DMS53 (cell line): ENCODE measurements around the gene TTC34.
A peak's percentile ranks its signal among the peaks of the same experiment; 100 is the strongest.

Experiments
- DNase-seq: peaks from one replicate; lab custom pipeline; 2025; lab: John Stamatoyannopoulos, UW

Gene TTC34

DNA sequence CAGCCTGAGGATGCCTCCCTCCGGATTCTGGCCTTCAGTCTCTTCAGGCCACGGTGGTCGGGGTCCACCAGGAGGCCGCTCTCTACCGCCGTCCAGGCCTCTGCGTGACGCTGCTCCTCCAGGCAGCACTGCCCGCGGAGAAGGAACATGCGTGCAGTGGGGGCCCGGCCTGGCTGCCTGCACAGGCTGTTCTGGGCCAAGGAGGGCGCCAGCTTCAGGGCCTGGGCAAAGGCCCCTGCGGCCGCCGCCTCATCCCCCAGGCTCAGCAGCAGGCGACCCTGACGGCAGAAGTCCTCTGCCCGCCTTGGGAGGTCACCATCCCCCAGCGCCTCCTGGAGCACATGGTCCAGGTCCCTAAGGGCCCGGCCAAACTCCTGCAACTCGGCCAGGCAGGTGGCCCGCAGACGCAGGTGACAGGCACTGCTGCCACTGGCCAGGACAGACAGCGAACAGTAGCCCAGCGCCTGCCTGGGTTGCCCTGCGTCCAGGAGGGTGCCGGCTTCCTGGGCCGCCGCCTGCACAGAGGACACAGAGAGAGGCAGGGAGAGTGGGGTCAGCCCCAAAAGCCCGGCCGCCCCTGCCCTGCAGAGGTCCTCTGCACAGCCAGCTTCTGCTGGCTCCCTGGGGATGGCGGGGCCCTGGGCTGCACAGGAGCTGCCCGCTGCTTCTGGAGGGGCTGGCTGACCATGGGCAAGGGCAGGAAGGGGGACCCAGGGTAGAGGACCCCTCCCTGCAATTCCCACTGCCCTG, 159.9 kb downstream of the TTC34 start:
- no peak for DNase-seq

GRCh38 chr1:2640626-2641025, 160.9 kb downstream of the TTC34 start:
- DNase-seq, result no peak

- no peak for DNase-seq
Measured at GRCh38 chr1:2639607-2640521, 161.6 kb downstream of the TTC34 start.

- DNase-seq, result no peak
Measured at GRCh38 chr1:2639203-2639602, 162.3 kb downstream of the TTC34 start.

DNA sequence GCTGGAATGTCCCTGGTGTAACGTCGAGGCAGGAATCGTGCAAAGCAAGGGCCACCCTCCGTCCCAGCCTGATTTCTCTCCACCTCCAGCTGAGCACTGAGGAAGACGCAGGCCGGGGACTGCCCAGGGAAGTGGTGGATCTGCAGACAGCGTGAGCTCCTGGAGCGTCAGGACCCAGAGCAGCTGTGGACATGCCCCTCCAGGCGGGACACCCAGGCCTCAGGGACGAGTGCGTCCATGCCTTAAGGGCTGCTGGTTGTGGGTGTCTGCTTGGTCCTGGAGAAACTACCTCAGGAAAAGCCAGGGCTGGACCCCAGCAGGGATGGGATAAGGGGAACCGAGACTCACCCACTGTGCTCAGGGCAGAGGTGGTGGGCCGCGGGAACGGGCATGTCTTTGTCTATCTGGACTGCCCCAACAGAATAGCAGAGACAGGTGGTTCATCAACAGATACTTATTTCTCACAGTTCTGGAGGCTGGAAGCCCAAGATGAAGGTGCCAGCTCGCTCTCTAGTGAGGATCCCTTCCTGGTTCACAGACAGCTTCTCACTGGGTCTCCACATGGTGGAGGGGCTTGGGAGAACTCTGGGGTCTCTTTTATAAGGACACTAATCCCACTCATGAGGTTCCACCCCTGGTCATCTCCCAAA, 162.9 kb downstream of the TTC34 start:
- DNase-seq, result no peak

GRCh38 chr1:2637442-2638145, 163.9 kb downstream of the TTC34 start:
- no peak for DNase-seq

GRCh38 chr1:2636733-2637132, 164.8 kb downstream of the TTC34 start:
- DNase-seq, result peak; percentile 35

GRCh38 chr1:2635361-2636010, 166.0 kb downstream of the TTC34 start:
- DNase-seq, result no peak

DNA sequence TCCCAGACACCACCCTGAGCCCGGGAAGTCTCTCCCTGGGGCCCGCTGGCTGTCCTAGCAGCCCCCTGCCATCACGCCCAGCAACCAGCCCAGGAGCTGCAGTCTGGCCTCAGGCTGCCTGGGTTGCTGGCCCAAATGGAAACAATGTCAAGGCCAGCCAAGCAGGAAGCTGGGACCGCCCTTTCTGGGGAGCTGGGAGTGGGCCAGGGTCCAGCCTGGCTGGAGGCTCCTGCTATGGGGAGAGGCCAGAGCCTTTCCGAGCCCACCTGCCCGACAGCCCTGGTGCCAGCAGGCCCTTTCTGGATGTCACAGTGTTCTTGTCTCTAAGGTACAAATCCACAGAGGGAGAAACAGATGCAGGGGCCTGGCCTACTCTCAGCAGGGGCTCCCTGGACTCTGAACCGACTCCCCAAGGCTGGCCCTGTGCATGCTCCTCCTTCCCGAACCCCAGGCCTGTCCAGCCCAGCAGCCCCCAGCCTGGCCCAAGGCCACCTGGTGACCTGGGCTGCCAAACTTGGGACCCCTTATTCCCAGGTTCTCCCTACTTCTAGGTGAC, 167.5 kb downstream of the TTC34 start:
- no peak for DNase-seq

DNA sequence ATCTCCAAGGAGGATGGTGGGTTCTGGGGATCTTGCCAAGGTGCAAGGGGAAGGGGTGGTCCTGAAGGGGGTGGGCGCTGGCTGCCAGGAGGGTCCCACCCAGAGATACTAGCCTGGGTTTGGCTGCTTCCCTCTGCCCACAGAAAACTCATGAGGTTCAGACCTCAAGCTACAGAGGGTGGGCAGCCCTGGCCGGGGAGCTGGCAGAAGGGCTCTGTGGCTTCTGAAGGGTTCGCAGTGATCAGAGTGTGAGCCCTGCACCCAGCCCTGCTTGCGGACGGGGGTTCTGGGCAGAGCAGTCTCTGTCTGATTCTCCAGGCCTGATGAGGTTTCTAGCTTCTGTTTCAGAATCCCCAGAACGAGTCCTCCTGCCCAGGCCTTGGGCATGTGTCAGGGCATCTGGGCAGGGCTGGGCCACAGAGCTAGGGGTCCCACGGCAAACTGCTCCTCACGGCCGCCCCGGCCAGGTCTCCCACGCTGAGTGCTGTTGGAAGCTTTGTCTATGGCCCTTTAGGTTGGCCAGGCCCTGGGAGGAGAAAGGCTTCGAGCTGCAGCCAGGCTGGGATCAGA, 168.0 kb downstream of the TTC34 start:
- no peak for DNase-seq

DNA sequence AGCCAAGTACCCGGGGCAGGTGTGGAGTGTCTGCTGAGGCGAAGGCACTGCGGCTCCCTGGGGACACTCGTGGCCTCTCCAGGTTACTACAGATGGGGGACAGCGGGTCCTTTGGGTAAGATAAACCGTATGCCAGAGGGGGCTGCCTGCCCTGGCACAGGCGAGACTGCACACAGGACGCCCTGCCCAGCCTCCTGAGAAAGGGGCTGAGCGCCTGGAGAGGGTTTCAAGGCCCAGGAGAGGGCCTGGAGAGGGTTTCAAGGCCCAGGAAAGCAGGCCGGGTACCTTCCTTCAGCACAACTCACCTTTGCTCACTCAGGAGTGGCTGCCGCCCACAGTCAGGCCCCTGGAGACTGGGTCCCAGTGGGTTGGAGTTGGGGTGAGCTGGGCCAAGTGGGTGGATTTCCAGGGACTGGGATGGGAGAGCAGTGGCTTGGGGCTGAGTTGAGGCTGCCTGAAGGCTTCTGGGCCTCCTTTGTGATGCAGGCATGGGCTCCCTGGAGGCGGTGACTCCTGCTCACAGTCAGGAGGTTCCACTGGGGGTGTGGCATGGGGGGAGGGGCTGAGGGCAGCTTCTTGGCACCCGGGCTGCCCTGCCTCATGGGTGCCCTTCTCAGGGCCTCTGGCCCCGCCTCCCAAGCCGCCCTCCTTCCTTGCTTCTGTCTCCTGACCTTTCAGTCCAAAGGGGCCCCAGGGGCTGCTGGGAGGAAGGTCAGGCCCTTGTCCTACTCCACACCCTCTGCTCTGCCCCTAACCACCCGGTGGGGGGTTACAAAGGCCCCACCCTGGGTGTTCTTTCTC, 168.7 kb downstream of the TTC34 start, which contains the start of gene MMEL1:
Gene MMEL1, minus strand, starts transcription at position 456 of the 801 bp plus-strand sequence. CDS start 3,532 bp downstream, outside the sequence.
- no peak for DNase-seq

DNA sequence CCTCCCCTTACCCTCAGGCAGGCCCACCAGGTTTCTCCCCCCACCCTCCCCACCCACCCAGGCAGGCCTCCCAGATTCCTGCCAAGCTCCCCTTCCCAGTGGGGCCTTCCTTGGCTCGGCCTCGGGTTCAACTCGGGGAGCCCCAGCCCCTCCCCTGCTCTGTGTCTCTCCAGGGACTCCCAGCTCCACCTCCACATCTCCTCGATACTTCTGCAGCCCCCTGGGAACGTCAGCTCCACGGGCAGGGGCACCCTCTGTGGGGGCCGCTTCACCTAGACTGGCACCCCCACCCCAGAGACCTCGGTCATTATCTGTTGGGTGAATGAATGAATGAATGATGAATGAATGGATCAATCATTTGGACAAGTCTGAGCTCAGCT, 169.5 kb downstream of the TTC34 start:
- DNase-seq, result no peak

DNA sequence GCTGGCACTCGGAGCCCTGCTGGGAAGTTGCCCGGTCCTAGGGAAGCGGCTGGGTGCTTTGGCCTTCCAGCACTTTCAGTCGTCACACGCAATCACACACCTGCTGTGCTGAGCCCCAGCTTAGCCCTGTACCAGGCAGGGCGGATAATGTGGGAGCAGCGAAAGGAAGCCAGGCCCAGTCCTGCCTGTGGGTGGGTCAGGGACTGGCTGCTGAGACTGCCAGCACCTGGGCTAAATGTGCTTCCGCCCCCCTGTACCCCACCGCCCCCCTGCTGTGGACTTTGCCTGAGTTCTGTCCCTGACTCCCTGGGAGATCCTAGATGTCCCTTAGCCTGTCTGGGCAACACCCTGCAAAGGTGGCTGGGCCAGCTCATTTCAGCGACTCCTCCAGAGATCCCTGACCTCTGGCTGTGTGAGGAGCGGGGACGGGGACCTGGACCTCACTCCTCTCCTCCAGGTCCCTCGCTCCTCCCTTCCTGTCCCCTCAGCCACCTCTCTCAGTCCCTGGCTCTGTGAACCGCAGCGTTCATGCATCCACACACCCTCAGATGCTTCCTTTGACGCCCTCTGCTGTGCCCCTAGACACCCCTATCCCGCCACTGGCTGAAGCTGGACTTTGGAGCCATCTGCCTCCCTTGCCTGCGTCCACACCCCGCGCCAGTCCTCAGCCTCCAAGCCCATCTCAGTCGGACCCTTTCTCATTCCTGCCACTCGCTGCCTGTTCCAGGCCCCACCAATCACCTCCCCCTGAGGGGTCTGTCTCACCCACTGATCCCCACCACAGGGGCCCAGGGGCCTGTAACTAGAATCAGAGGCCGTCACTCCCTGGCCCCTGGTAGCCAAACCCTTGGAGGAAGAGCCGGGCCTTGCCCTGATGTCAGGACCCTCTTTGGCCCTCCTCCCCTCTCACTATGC, 170.1 kb downstream of the TTC34 start:
- no peak for DNase-seq

- no peak for DNase-seq
Measured at GRCh38 chr1:2630498-2631135, 170.9 kb downstream of the TTC34 start.

DNA sequence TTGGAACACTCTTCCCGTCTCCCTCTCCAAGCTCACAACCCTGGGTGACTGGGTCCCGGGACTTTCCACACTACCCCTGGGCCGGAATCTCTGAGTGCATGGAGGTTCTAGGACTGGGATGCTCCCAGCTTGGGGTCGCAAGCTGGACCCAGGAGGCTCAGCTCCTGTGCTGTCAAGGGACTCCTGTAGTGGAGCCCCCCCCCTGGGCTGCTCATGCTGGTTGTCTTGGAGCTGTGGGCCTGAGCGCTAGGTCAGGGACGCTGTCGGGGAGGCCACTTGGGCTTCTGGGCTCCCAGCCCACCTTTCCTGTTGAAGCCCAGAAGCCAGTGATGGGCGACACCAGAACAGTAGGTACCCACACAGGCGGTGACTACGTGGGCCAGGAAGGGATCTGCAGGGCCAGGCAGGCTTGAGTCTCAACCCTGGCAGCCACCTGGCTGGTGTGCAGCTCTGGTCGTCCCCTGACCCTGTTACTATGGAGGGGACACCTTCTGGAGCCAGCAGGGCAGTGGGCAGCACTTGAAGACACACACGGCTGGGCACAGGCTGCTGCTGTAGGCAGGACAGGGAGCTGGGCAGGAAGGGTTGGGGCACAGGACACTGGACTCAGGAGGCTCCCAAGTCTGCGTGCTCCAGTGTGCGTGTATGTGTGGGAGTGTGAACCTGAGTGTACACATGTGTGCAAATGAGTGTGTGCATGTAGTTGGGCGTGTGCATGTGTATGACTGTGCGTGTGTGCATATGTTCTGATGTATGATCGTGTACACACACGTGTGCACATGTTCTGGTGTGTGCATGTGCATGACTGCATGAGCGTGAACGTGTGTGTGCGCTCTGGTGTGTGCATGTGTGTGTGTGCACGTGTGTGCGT, 171.6 kb downstream of the TTC34 start:
- no peak for DNase-seq

- DNase-seq, result no peak
Measured at GRCh38 chr1:2628933-2629626, 172.4 kb downstream of the TTC34 start.
